NCI-H2227 treated with DMSO at 0.1 percent for 48 hours (cell line): ENCODE results near the gene MRPS27.

Experiments used
- DNase-seq: peaks from one replicate; lab custom pipeline; 2025; lab: John Stamatoyannopoulos, UW

Gene MRPS27

GRCh38 chr5:72290356-72291133 is 29.5 kb downstream of the MRPS27 start:
- no peak for DNase-seq

- DNase-seq, result no peak
Observed at GRCh38 chr5:72288924-72289323, 31.1 kb downstream of the MRPS27 start.

DNA sequence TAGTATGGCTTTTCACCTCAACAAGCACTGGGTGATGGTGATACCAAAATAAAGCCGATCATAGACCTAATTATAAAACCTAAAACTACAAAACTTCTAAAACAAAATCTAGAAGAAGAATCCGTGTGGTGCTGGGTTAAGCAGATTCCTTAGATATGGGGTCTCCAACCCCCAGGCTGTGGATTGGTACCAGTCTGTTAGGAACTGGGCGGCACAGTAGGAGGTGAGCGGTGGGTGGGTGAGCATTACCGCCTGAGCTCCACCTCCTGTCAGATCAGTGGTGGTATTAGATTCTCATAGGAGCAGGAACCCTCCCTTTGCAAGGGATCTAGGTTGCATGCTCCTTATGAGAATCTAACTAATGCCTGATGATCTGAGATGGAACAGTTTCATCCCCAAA is 33.2 kb downstream of the MRPS27 start:
- no peak for DNase-seq

GRCh38 chr5:72285424-72285821 is 34.6 kb downstream of the MRPS27 start:
- no peak for DNase-seq

- DNase-seq, result no peak
Observed at GRCh38 chr5:72284559-72285423, 35.2 kb downstream of the MRPS27 start.

DNA sequence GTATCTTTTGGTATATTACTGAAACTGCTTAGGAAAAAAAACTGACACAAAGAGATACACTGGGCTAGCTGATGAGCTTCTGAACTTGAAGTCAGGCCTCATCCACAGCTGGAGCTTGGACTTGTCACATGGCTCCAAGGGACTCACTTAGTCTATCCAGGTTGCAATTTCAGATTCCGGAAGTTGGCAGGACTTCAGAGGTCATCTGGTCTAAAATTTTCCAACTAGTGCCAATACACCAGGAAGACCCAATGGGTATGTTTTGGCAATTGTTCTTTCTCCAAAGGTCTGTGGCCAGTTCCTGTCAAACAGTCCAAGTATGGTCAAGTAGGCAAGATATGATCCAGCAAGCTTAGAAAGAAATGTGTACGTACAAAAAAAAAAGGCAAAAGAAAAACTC is 36.7 kb downstream of the MRPS27 start:
- no peak for DNase-seq

DNA sequence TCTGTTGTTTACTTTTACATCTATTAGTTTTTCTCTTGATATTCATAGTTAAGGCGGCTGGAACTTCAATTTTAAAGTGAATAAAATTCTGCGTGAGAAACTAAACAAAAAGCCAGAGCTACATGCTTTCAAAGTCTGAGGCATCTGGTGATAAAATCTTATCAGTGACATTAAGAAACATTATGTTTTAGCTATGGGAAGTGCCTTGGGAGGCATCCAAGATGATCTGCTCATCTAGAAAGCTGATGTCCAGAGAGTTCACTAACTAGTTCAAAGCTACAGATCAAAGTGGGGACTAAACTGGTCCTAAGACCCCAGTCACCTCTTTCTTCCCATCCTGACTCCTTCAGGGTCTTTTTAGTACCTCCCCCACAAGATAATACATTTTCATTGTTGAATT is 37.2 kb downstream of the MRPS27 start:
- DNase-seq, result no peak

- DNase-seq, result no peak
Observed at GRCh38 chr5:72281764-72282499, 38.1 kb downstream of the MRPS27 start.

GRCh38 chr5:72281430-72281763 is 38.6 kb downstream of the MRPS27 start:
- no peak for DNase-seq

GRCh38 chr5:72280581-72281069 is 39.4 kb downstream of the MRPS27 start:
- DNase-seq, result no peak

DNA sequence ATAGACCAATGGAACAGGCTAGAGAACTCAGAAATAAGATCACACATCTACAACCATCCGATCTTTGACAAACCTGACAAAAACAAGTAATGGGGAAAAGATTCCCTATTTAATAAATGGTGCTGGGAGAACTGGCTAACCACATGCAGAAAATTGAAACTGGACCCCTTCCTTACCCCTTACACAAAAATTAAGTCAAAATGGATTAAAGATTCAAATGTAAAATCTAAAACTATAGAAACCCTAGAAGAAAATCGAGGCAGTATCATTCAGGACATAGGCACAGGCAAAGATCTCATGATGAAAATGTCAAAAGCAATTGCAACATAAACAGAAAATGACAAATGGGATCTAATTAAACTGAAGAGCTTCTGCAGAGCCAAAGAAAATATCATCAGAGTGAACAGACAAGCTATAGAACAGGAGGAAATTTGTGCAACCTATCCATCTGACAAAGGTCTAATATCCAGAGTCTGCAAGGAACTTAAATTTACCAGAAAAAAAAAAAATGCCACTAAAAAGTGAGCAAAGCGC is 43.8 kb downstream of the MRPS27 start:
- DNase-seq, result no peak

DNA sequence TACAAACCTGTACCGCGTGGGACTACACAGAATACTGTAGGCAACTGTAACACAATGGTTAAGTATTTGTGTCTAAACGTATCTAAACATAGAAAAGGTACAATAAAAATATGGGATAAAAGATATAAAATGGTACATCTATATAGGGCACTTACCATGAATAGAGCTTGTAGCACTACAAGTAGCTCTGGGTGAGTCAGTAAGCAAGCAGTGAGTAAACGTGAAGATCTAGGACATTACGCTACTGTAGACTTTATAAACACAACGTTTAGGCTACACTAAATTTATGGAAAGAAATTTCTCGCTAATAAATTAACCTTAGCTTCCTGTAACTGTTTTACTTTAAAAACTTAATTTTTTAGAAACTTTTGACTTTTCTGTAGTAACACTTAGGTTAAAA is 46.5 kb downstream of the MRPS27 start:
- no peak for DNase-seq

DNA sequence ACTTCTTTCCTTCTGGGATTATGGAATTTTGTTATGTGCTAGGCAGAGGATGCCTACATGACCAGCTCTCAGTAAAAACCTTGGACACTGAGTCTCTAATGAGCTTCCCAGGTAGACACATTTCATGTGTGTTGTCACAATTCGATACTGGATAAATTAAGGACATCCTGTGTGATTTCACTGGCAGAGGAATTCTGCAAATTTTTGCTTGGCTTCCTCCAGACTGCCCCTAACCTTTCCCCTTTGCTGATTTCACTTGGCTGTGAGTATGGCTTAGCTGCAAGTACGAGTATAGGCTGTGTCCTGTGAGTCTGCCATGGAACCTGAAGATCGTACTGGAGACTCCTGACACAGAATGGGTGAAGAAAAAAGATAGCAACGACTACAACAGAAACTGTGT is 47.6 kb downstream of the MRPS27 start:
- DNase-seq, result no peak

- no peak for DNase-seq
Observed at GRCh38 chr5:72271702-72272101, 48.3 kb downstream of the MRPS27 start.

- DNase-seq, result no peak
Observed at GRCh38 chr5:72270037-72270436, 50.0 kb downstream of the MRPS27 start.

GRCh38 chr5:72269411-72269780 is 50.6 kb downstream of the MRPS27 start:
- DNase-seq, result no peak

GRCh38 chr5:72268753-72269410 is 51.2 kb downstream of the MRPS27 start:
- DNase-seq, result no peak

GRCh38 chr5:72268260-72268659 is 51.8 kb downstream of the MRPS27 start:
- no peak for DNase-seq

DNA sequence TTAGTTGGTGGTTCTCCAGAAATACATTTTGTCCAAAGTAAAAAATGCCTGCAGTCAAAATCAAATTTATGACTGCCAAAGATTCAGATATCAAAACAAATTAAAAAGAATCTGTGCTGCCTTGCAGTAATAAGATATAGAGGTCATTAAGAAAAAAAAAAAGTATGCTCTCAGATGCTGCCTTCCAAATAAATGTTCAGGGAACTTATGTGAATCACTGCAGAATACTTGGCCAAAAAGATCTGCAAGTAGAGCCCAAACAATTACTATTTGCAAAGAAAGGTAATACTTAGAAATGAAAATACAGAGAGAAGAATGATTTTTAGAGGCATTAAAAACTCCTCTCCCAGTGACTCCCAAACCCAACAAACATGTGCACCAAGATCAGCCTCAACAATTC is 52.4 kb downstream of the MRPS27 start:
- DNase-seq, result no peak

GRCh38 chr5:72266862-72267261 is 53.2 kb downstream of the MRPS27 start:
- no peak for DNase-seq

- DNase-seq, result no peak
Observed at GRCh38 chr5:72265032-72265877, 54.8 kb downstream of the MRPS27 start.
